ENCODE results near the gene NBAS. TPM values are rescaled to one million over a fixed set of nuclear protein-coding genes. Genes with fewer than 3 reads are reported as not detected.

Gene NBAS
- total RNA-seq, 1 donor from 2014 or later = 29.7 TPM

GRCh38 chr2:15359716-15360531 lies 201.2 kb downstream of the NBAS start:
- Histone ChIP-seq H3K27me3 (no peaks in the 10 kb centered on the region), H3K9me3 (no peaks in the 10 kb centered on the region), H3K27ac (no peak overlapping the region), H3K4me1 (no peaks in the 10 kb centered on the region), H3K4me3 (no peak overlapping the region), H3K36me3 (peaks cover 0 to 5% of the 10 kb centered on the region in 2 donors)
- no peak for DNase-seq (ENCODE audit: extremely low spot score in 2 of 2)
- intact Hi-C loops (cut with DNase I) = no loop called here
- TF ChIP-seq POLR2AphosphoS5 (IDR thresholded peaks at IDR 0.05; ENCODE audit: insufficient read depth in 1 of 2, low read depth in 1 of 2) (no peak), POLR2A (IDR thresholded peaks at IDR 0.05) (no peak)

GRCh38 chr2:15357922-15358321 lies 203.2 kb downstream of the NBAS start:
- TF ChIP-seq CTCF (IDR thresholded peaks at IDR 0.05) = no peak
- TF ChIP-seq POLR2AphosphoS5 (IDR thresholded peaks at IDR 0.05; ENCODE audit: insufficient read depth in 1 of 2, low read depth in 1 of 2) = no peak
- no peak for TF ChIP-seq POLR2A (IDR thresholded peaks at IDR 0.05)
- intact Hi-C loops (cut with DNase I) = no loop called here
- H3K36me3 ChIP-seq = peaks cover 0 to 7% of the 10 kb centered on the region in 2 donors
- H3K4me3 ChIP-seq = no peak overlapping the region
- H3K27ac ChIP-seq = no peak overlapping the region
- no peak for DNase-seq (ENCODE audit: extremely low spot score in 2 of 2)
- H3K27me3 ChIP-seq = no peaks in the 10 kb centered on the region
- H3K9me3 ChIP-seq = no peaks in the 10 kb centered on the region
- no peaks in the 10 kb centered on the region for H3K4me1 ChIP-seq

- intact Hi-C loops (cut with DNase I) = no loop called here
- no peak overlapping the region for H3K4me3 ChIP-seq
- peaks cover 0 to 11% of the 10 kb centered on the region in 2 donors for H3K36me3 ChIP-seq
These were observed 203.9 kb downstream of the NBAS start for GRCh38 chr2:15357186-15357585.

GRCh38 chr2:15355386-15355785 lies 205.7 kb downstream of the NBAS start:
- peaks cover 3 to 23% of the 10 kb centered on the region in 2 donors for H3K36me3 ChIP-seq
- no peaks in the 10 kb centered on the region for H3K27me3 ChIP-seq
- H3K4me1 ChIP-seq = no peaks in the 10 kb centered on the region
- TF ChIP-seq CTCF (IDR thresholded peaks at IDR 0.05) = no peak
- intact Hi-C loops (cut with DNase I) = no loop called here
- H3K9me3 ChIP-seq = no peaks in the 10 kb centered on the region
- no peak overlapping the region for H3K4me3 ChIP-seq
- no peak for DNase-seq (ENCODE audit: extremely low spot score in 2 of 2)
- H3K27ac ChIP-seq = no peak overlapping the region

More at GRCh38 chr2:15357186-15357585, 203.9 kb downstream of the NBAS start:
- no peak for DNase-seq (ENCODE audit: extremely low spot score in 2 of 2)
- TF ChIP-seq POLR2A (IDR thresholded peaks at IDR 0.05) (no peak), CTCF (IDR thresholded peaks at IDR 0.05) (no peak), POLR2AphosphoS5 (IDR thresholded peaks at IDR 0.05; ENCODE audit: insufficient read depth in 1 of 2, low read depth in 1 of 2) (no peak)
- Histone ChIP-seq H3K4me1 (no peaks in the 10 kb centered on the region), H3K9me3 (no peaks in the 10 kb centered on the region), H3K27ac (no peak overlapping the region), H3K27me3 (no peaks in the 10 kb centered on the region)

- H3K27me3 ChIP-seq = no peaks in the 10 kb centered on the region
- H3K9me3 ChIP-seq = no peaks in the 10 kb centered on the region
- no peak overlapping the region for H3K4me3 ChIP-seq
- peaks cover 3 to 26% of the 10 kb centered on the region in 2 donors for H3K36me3 ChIP-seq
- no peak overlapping the region for H3K27ac ChIP-seq
- no peak for DNase-seq (ENCODE audit: extremely low spot score in 2 of 2)
- intact Hi-C loops (cut with DNase I) = no loop called here
- TF ChIP-seq POLR2A (IDR thresholded peaks at IDR 0.05) (no peak), CTCF (IDR thresholded peaks at IDR 0.05) (no peak), POLR2AphosphoS5 (IDR thresholded peaks at IDR 0.05; ENCODE audit: insufficient read depth in 1 of 2, low read depth in 1 of 2) (no peak)
- no peaks in the 10 kb centered on the region for H3K4me1 ChIP-seq
These were observed 206.4 kb downstream of the NBAS start for GRCh38 chr2:15354596-15355366.
